NCI-H82 treated with DMSO at 0.1 percent for 48 hours (cell line): ENCODE measurements around the gene FRAS1.
"Not testable (repeated sequence)": the region's sequence is repeated elsewhere in the genome, so short reads cannot be mapped to it uniquely, and the experiment has no call there.

Experiments
- DNase-seq: peaks from one replicate; lab custom pipeline; 2025; ENCODE audit not compliant: unreplicated experiment; lab: John Stamatoyannopoulos, UW

The FRAS1 gene, protein sequence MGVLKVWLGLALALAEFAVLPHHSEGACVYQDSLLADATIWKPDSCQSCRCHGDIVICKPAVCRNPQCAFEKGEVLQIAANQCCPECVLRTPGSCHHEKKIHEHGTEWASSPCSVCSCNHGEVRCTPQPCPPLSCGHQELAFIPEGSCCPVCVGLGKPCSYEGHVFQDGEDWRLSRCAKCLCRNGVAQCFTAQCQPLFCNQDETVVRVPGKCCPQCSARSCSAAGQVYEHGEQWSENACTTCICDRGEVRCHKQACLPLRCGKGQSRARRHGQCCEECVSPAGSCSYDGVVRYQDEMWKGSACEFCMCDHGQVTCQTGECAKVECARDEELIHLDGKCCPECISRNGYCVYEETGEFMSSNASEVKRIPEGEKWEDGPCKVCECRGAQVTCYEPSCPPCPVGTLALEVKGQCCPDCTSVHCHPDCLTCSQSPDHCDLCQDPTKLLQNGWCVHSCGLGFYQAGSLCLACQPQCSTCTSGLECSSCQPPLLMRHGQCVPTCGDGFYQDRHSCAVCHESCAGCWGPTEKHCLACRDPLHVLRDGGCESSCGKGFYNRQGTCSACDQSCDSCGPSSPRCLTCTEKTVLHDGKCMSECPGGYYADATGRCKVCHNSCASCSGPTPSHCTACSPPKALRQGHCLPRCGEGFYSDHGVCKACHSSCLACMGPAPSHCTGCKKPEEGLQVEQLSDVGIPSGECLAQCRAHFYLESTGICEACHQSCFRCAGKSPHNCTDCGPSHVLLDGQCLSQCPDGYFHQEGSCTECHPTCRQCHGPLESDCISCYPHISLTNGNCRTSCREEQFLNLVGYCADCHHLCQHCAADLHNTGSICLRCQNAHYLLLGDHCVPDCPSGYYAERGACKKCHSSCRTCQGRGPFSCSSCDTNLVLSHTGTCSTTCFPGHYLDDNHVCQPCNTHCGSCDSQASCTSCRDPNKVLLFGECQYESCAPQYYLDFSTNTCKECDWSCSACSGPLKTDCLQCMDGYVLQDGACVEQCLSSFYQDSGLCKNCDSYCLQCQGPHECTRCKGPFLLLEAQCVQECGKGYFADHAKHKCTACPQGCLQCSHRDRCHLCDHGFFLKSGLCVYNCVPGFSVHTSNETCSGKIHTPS (N-terminal part only)

DNA sequence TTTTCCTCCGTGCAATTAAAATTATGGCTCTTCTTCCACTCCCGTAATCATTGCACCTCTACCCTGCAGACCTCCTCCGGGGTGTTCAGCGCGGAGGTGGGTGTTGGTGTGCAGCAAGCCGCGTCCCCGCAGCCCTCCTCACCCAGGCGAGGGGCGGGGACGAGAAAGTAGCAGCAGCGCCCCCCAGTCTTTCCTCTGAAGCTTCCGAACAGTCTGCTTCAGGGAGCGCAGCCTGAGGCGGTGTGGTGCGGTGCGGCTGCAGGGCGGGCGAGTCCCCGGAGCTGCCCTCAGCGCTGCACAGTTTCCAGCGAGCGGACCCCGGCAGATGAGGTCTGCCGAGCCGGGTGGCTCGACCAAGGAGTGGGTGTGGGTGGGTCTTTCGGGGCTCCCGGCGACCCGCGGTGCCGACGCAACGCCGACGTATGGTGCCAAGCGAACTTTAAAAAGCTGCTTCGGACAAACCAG, at the start of gene FRAS1:
Gene FRAS1 (plus strand): TSS at position 189 of the 465 bp plus-strand sequence. CDS start 687 bp downstream, outside the sequence.
- peak; percentile 16 for DNase-seq

DNA sequence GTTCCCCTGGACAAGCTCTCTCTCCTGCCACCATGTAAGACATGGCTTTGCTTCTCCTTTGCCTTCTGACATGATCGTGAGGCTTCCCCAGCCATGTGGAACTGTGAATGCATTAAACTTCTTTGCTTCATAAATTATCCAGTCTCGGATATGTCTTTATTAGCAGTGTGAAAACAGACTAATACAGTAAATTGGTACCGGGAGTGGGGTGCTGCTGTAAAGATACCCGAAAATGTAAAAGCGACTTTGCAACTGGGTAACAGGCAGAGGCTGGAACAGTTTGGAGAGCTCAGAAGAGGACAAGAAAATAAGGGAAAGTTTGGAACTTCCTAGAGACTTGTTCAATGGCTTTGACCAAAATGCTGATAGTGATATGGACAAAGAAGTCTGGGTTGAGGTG, 46.1 kb upstream of the FRAS1 start:
- not testable (repeated sequence) for DNase-seq

DNA sequence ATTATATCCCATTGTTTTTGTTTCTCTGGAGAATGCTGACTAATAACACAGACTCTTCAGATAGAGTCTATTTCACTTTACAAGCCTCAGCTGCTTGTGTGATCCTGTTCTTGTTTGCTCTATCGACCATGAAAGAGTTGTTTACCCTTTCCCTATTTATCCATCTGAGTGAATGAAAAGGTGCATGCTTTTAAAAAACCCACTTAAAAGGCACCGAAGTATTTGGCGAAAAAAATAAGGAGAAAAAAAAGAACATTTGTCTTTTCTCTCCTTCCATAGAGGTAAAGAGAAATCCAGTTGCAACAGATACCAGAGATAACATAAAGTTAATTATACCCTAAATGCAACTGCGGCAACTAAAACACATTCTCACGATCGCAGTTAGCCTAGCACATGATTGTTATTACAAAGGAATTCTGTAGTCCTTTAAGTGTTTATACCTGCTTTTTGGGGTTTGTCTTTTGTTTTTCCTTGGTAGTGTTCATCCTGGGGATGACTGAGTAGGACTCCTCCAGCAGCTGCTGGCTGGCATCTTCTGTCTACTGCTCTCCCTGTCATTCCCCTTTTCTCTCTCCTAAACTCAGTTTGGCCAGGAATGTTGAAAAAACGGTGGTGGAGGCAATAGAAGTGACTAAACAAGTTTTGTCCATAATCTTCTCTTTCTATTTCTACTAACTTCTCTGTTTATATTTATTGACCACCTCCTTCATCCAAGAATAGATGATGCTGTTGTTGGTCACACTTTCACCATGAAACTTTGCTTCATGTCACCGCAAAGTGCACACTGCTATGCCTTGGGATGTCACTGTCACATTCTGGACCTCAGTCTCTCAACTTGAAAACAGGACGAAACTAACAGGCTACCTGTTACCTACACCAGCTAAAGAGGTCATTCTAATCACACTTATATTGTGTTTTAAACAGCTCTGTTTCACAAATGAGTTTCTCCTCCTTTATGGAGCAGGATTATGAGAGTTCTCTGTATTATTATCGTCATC, 41.9 kb upstream of the FRAS1 start:
- DNase-seq, result no peak

DNA sequence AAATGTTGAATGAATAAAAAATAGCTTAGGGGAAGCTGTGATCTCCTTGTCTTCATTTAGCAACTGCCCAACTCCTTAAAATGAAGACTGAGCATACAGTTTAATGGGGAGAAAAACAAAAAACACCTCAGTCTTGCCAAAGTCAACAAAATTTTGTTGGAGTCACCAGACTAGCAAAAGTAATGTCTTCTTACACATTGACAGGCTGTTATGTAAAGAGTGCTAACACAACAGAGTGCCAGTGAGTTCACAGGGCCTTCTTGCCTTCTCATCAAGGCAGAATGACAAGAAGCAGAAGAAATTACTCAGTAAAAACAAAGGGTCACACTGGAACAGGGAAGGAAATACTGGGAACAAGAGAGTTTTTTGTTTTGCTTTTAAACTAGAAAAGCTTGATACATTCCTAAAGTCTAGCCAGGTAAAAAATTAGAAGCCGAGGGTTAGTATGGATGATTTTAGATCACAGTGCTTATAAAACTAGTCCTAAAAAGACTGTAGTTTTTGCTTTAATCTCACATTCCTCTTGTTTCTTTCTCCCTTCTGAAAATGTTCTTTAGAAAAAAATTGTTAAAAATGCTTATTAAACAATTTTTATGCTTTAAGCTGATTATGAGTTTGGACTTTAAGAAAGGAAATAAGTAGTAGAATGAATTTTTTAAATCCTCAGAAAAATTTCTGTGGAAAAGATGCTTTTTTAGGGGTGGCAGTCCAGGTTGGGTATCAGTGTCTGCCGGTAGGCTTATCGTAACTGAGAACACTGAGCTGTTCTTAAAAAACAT, 38.7 kb upstream of the FRAS1 start:
- no peak for DNase-seq

DNA sequence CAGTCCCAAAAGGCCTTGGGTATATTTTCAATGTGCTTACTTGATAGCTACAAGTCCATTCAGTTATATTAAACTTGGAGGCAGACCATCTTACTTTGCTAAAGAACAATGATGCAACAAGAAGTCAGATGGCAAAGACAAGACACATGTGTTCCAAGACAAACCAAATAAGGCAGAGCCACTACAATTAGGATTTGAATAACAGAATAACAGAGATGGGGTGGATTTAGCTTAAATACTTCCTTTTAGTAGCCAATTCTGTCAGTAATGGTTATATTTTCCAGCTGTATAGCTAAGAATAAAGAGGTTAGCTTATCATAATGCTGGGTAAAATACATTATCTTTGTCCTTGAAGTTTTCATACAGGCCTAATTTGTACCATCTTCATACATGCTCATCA, 37.7 kb upstream of the FRAS1 start:
- no peak for DNase-seq

DNA sequence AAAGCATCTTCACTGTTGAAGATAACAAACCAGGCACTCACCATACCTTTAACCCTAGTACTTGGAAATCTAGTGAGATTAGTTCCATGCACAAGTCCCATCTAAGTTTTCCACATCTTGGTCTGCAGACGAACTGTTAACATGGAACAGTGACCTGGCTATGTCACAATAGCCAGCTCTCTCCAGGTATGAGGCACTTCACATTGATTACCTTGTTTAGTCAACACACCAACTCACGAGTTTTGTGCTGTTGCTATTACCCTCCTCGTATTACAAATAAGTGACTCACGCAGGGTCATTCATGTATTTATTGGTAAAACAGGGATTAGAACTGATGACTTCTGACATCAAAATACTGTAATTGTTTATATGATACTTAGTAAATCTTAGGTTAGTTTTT, 36.4 kb upstream of the FRAS1 start:
- no peak for DNase-seq

DNA sequence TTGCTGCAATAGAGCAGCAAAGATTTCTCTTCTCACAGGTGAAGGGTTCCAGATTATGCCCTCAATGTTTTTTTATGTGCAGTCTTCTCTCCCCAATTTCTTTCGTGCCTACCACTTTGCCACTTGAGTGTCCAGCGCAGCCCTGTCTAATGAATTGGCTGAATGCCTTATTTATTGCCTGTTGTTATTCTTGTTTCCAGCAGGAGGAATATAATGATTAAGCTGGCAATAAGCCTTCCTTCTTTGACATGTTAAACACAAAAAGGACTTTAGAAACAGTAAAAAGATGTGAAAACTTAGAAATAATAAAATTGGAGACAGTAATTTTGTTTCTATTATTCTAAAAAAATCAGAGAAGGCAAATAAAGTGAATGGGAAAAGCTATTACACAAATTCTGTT, 34.6 kb upstream of the FRAS1 start:
- no peak for DNase-seq

DNA sequence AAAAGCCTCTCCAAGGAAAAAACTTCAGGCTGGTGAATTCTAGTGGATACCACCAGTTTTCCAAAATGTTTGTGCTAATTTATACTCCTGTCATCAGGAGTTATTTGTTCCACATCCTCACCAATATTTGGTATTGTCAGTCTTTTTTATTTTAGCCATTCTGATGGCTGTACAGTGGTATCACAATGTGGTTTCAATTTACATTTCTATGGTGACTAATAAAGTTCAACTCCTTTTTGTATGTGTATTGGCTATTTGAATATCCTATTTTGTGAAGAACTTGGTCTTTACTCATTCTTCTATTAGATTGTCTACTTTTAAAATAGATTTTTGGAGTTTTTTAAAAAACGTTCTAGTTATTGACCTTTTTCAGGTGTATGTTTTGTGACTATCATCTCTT, 33.0 kb upstream of the FRAS1 start:
- no peak for DNase-seq

DNA sequence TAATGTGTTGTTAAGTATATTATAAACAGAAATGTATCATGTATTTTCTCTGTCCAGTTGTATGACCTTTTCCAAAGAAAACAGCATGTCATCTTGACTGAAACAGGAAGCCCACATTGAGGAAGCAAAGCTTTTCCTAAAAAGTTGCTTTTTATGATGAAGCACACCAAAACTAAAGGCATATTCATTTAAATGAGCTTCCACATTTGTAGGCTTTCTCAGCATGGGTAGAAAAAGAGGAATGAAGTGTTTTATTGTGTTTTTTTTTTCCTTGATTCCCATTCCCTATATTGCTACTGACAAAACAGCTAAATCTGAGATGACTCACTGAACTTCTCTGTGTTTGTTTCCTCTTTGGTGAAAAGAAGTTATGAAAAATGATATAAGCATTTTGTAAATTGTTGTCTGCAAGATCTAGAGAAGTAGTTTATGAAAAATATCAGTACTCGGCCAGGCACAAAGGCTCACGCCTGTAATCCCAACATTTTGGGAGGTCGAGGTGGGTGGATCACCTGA, 32.5 kb upstream of the FRAS1 start:
- no peak for DNase-seq

DNA sequence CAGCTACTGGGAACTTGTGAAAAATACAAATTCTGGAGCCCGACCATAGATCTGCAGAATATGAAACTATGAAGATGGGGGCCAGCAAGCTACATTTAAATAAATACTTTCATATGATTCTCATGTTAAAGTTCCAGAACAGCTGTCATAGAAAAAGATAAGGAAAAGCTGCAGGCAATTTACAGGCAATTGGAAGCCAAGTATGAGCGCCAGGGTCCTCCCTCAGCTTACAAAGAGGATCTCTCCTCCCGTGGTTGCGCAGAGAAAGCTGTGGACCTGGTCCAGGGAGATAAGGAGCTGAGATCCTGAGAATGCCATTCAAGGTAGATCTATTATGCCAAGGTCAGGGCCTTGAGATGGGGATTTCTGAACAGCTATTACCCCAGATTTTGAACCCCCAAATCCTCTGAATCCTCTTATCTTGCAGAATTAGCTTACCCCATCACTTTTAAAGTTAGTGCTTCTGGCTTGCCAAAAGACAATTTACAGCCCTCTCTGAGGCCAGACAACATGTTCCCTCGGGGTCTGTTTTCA, 25.6 kb upstream of the FRAS1 start:
- peak; percentile 74 for DNase-seq

DNA sequence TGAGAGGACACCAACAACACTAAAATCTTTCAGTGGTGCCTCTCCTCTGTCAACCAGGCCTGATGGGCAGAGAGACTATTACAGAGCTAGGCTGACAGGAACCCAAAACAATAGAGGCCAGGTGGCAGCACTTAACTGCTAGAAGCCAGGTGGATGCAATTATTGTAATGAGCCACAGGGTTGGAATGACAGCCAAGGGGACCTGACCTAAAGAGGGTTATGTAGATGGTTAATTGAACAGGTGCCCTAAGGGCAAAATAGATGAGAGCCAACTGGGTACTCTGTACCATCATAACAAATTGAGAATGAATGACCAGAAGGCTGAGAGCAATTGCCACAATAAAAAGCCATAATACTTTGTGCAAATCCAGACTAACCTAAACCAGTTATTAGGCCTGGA, 24.7 kb upstream of the FRAS1 start:
- DNase-seq, result peak; percentile 73

DNA sequence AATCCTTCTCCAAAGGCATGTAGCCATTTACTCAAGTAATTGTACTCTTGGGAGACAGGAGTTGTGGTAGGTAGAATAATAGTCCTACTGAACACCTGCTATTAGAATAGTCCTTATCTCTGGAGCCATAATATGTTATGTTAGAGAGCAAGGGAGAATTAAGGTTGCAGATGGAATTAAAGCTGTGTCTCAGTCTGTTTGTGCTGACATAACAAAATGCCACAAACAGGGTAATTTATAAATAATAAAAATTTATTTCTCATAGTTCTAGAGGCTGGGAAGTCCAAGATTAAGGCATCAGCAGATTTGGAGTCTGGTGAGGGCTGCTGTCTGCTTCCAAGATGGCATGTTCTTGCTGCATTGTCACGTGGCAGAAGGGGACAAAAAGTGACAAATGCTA, 24.2 kb upstream of the FRAS1 start:
- DNase-seq, result no peak

DNA sequence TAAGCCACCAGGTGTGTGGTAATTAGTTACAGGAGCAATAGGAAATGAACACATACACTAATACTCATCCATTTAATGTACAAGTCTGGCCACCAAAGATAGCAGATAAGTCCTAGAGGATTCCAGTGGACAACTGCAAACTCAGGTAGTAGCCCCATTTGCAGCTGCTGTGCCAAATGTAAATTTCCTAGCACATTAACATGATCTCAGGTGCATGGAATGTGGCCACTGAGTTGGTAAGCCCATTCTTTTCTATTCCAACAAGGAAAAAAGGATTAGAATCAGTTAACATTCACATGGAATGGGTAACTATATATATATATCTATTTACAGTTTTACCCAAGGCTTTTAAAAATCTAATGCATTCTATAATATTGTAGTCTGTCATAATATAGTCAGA, 23.3 kb upstream of the FRAS1 start:
- DNase-seq, result no peak

DNA sequence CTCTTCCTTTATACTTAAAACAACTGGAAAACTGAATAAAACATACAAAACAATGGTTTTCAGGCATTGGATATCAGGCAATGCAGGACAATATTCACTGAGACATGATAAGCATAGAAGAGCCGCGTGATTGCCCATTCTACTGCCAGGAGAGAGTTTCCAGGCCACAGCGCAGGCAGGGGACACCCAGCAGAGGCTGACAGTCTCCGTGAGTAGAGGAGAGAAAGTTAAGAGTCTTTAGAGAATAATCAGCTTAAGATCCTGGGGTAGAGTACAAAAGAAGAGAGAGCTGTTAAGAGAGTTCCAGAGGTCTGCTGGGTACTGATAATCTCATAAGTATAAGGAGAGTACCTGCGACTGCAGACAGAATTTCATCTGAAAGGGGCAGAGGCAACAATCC, 18.4 kb upstream of the FRAS1 start:
- peak; percentile 97 for DNase-seq

DNA sequence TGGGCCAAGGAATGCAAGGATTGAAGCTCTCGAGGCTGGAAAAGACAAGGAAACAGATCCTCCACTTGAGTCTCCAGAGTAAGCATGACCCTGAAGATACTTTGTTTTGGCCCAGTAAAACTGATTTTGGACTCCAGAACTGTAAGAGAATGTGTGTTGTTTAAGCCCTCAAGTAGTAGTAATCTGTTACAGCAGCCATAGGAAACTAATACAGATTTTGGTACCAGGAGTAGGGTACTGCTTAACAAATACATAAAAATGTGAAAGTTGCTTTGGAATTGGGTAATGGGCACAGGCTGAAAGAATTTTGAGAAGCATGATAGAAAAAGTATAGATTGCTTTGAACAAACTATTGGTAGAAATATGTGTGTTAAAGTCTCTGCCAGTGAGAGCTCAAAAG, 17.4 kb upstream of the FRAS1 start:
- DNase-seq, result no peak

DNA sequence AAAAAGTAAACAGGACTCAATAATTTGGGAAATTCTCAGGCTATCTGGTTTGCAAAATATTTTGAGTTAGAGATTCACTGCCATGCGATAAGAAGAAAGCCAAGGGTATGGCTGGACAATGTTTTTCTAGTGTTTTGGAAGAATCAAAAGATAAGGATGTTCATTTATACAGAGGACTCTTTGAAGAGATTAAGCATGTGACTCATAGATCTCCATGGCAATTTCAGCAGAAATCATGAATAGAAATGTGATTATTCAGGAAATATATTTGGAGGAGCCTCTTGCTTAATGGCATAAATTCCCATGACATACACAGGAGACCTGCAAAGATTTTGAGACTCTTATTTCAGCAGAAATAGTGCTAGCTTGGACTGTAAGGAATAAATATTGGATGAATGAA, 16.7 kb upstream of the FRAS1 start:
- no peak for DNase-seq

DNA sequence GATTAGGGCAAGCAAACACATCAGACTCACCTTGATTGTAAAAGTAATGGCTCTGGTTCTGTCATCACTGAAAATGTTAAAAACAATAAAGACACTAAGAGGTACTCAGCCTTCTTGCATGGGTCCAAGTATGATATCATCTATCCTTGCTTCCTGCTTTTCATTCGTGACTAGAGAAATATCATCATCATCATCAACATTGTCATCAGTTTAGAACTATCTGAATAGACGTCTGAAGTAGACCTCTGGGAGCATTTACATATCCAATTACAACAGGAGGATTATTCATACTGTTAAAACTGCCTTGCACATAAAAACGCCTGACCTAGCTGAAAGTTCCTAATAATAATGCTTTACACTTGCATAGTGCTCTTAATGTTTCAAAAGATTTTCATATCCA, 9.8 kb upstream of the FRAS1 start:
- no peak for DNase-seq

DNA sequence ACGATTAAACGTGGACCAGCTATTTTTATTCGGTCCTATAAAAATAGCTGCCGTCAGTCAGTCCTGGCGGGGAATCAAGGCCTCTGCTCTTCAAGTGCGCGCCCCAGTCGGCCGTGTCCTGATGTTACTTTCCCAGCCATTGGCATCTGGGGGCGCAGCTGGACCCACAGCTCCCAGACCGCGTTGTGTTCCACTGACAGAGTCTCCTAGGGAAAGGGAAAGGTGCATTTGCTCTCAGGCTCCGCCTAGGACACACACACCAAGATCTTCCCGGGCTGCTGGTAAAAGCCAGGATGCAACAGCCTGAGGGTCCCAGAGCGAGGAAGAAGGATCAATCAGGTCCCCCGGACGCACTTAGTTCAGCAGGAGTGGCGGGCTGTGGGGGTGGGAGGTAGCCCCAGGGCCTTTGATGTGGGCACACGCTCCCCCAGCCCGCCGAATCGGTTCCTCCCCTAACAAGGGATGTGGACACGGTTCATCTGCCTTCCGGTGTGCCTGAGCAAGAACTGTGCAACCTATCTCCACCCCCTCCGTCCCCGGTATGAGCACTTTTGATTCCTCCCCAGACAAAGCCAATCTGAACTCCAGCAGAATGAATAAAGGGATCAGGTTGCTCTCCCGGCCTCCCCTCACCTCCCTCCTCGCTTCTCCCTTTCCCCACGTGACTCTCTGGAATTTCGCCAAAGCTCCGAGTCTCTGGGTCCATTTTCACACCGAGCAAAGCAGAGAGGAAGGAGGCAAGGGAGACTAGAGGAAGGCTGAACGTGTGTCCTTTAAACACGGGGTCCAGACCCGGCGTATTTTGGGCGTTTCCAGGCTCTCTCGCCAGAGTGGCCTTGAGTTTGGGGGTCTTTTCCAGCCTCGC, 626 bp upstream of the FRAS1 start:
- DNase-seq, result peak; percentile 83
